ENCODE measurements around the gene NFATC1.

NFATC1 gene

DNA sequence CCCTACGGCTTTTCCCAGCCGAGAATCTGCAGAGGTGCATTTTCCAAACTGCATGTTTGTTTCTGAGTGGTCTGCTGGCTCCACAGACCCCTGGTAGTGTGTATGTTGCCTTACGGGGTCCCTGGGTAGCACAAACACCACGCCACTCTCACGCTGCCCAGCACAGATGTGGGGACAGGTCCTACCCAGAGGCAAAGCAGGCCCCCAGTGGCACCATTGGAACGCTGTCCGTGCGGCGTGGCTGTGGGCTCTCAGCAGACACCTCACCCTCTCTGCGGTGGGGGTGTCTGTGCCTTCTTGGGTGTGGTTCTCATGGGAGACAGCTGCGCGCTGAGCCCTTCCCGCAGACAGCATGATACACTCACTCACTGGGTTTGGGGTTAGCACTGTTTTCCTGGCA is 137.4 kb downstream of the NFATC1 start:
- DNase-seq (ENCODE audit: extremely low read depth, insufficient read length), result no peak
- Histone ChIP-seq H3K4me3 (replicated peaks; ENCODE audit: low read depth, low read length) (no peak overlapping the region), H3K27me3 (replicated peaks; ENCODE audit: control insufficient read depth, insufficient read depth, low read length) (no peaks in the 10 kb centered on the region; the same call in 1 of the 2 replicates), H3K36me3 (ENCODE audit: control insufficient read depth, insufficient read depth, low read length) (no peaks in the 10 kb centered on the region)
- TF ChIP-seq, protein P1, sequence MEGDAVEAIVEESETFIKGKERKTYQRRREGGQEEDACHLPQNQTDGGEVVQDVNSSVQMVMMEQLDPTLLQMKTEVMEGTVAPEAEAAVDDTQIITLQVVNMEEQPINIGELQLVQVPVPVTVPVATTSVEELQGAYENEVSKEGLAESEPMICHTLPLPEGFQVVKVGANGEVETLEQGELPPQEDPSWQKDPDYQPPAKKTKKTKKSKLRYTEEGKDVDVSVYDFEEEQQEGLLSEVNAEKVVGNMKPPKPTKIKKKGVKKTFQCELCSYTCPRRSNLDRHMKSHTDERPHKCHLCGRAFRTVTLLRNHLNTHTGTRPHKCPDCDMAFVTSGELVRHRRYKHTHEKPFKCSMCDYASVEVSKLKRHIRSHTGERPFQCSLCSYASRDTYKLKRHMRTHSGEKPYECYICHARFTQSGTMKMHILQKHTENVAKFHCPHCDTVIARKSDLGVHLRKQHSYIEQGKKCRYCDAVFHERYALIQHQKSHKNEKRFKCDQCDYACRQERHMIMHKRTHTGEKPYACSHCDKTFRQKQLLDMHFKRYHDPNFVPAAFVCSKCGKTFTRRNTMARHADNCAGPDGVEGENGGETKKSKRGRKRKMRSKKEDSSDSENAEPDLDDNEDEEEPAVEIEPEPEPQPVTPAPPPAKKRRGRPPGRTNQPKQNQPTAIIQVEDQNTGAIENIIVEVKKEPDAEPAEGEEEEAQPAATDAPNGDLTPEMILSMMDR (IDR thresholded peaks at IDR 0.05; ENCODE audit: insufficient read depth, low read length, poor library complexity, severe bottlenecking), result no peak

DNA sequence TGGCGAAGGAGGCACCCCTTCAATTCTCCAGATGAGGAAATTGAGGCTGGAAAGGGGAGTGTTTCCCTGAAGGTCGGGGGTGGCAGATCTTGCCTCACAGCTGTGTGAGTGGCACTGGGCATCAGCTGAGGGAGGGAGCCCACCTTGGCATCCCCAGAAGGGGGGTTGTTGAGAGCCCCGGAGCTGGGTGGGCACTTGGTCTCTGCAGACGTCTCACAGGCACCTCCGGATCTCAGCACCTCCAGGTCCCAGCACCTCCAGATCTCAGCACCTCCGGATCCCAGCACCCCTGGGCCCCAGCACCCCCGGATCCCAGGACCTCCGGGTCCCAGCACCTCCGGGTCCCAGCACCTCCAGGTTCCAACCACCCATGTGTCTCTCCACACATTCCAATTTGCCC is 137.9 kb downstream of the NFATC1 start:
- Histone ChIP-seq H3K27me3 (replicated peaks; ENCODE audit: control insufficient read depth, insufficient read depth, low read length) (no peaks in the 10 kb centered on the region; the same call in 1 of the 2 replicates), H3K4me3 (replicated peaks; ENCODE audit: low read depth, low read length) (no peak overlapping the region), H3K36me3 (ENCODE audit: control insufficient read depth, insufficient read depth, low read length) (no peaks in the 10 kb centered on the region)
- no peak for DNase-seq (ENCODE audit: extremely low read depth, insufficient read length)
- TF ChIP-seq, protein P1 (IDR thresholded peaks at IDR 0.05; ENCODE audit: insufficient read depth, low read length, poor library complexity, severe bottlenecking), result no peak

DNA sequence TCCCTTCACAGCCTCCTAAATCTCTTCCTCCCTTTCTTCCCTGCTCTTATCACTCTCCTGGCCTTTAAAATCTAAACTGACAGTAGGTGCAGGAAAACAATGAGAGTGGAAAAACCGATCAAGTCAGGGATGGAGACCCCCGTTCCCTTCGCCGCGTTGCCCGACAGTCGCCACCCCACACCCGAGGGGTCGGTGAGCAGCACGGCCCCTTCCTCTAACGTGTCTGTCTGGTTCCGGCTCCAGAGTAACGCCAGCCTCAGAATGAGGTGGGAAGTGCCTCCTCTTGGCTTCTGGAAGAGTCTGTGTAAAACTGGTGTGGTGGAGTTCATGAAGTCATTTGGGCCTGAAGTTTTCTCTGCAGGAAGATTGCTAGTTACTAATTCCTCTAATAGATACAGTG is 138.6 kb downstream of the NFATC1 start:
- Histone ChIP-seq H3K27me3 (replicated peaks; ENCODE audit: control insufficient read depth, insufficient read depth, low read length) (no peaks in the 10 kb centered on the region; the same call in 1 of the 2 replicates), H3K36me3 (ENCODE audit: control insufficient read depth, insufficient read depth, low read length) (no peaks in the 10 kb centered on the region), H3K4me3 (replicated peaks; ENCODE audit: low read depth, low read length) (no peak overlapping the region)
- DNase-seq (ENCODE audit: extremely low read depth, insufficient read length), result no peak
- TF ChIP-seq, protein P1 (IDR thresholded peaks at IDR 0.05; ENCODE audit: insufficient read depth, low read length, poor library complexity, severe bottlenecking), result no peak

DNA sequence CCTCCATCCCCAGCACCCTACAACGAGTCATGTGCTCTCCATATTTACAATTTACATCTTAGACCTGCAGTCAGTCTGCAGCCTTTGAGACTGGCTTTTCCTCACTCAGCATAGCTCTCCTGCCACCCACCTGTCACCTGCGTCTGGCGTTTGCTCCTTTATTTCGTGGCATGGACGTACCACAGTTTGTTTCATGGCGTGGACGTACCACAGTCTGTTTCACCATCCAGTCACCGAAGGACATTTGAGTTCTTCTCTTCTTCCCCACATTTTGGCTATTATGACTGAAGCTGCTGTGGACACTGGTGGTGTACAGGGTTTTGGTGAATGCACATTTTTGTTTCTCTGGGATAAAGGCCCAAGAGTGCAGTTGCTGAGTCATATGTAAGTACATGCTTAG is 142.0 kb downstream of the NFATC1 start:
- TF ChIP-seq, protein P1 (IDR thresholded peaks at IDR 0.05; ENCODE audit: insufficient read depth, low read length, poor library complexity, severe bottlenecking), result no peak
- no peak for DNase-seq (ENCODE audit: extremely low read depth, insufficient read length)
- H3K27me3 ChIP-seq (replicated peaks; ENCODE audit: control insufficient read depth, insufficient read depth, low read length), result no peaks in the 10 kb centered on the region

DNA sequence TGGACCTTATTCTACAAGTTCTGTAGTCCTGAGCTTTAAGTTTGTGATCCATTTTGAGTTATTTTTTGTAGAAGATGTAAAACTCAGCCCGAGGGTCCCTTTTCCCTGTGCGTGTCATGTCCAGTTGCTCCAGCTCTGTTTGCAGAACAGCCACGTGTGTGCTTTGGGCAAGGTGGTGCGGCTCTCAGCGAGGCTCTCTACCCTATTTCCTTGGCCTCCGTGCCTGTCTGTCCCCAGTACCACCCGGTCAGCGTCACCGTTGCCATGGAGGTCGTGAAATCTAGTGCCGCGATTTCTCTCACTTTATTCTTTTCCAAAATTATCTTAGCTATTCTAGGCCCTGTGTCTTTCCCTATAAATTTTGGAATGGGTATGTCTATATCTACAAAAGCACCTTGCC is 142.9 kb downstream of the NFATC1 start:
- DNase-seq (ENCODE audit: extremely low read depth, insufficient read length), result no peak
- no peaks in the 10 kb centered on the region for H3K27me3 ChIP-seq (replicated peaks; ENCODE audit: control insufficient read depth, insufficient read depth, low read length)
- no peaks in the 10 kb centered on the region for H3K36me3 ChIP-seq (ENCODE audit: control insufficient read depth, insufficient read depth, low read length)
- H3K4me3 ChIP-seq (replicated peaks; ENCODE audit: low read depth, low read length), result no peak overlapping the region
- TF ChIP-seq, protein P1 (IDR thresholded peaks at IDR 0.05; ENCODE audit: insufficient read depth, low read length, poor library complexity, severe bottlenecking), result no peak

More for the DNA sequence above, 142.0 kb downstream of the NFATC1 start:
- Histone ChIP-seq H3K36me3 (ENCODE audit: control insufficient read depth, insufficient read depth, low read length) (no peaks in the 10 kb centered on the region), H3K4me3 (replicated peaks; ENCODE audit: low read depth, low read length) (no peak overlapping the region)

Measured in GM06990 (cell line).